ENCODE measurements around the gene HDAC4.

HDAC4 gene

GRCh38 chr2:239275847-239276831, 124.7 kb downstream of the HDAC4 start:
- peak; percentile 70 for DNase-seq

- peak; percentile 83 for DNase-seq
These were observed 125.7 kb downstream of the HDAC4 start for GRCh38 chr2:239275044-239275685.

GRCh38 chr2:239274391-239275043, 126.3 kb downstream of the HDAC4 start:
- peak; percentile 64 for DNase-seq

GRCh38 chr2:239273280-239274234, 127.3 kb downstream of the HDAC4 start:
- DNase-seq: peak; percentile 22

GRCh38 chr2:239272626-239273025, 128.2 kb downstream of the HDAC4 start:
- DNase-seq: no peak

GRCh38 chr2:239271882-239272281, 128.9 kb downstream of the HDAC4 start:
- DNase-seq: peak; percentile 35

- no peak for DNase-seq
These were observed 129.3 kb downstream of the HDAC4 start for GRCh38 chr2:239271471-239271870.

- DNase-seq: peak; percentile 19
These were observed 130.9 kb downstream of the HDAC4 start for GRCh38 chr2:239269916-239270315.

GRCh38 chr2:239269173-239269885, 131.5 kb downstream of the HDAC4 start:
- peak; percentile 6 for DNase-seq

- peak; percentile 13 for DNase-seq
These were observed 132.3 kb downstream of the HDAC4 start for GRCh38 chr2:239268549-239268948.

- DNase-seq: peak; percentile 38
These were observed 132.7 kb downstream of the HDAC4 start for GRCh38 chr2:239268082-239268481.

- DNase-seq: peak; percentile 79
These were observed 133.4 kb downstream of the HDAC4 start for GRCh38 chr2:239267288-239267951.

- DNase-seq: peak; percentile 15
These were observed 134.0 kb downstream of the HDAC4 start for GRCh38 chr2:239266779-239267287.

GRCh38 chr2:239266434-239266766, 134.4 kb downstream of the HDAC4 start:
- DNase-seq: peak; percentile 12

GRCh38 chr2:239265681-239266433, 135.0 kb downstream of the HDAC4 start:
- DNase-seq: peak; percentile 25

GRCh38 chr2:239264838-239265651, 135.8 kb downstream of the HDAC4 start:
- peak; percentile 45 for DNase-seq

- peak; percentile 48 for DNase-seq
These were observed 136.4 kb downstream of the HDAC4 start for GRCh38 chr2:239264492-239264837.

- DNase-seq: peak; percentile 59
These were observed 136.9 kb downstream of the HDAC4 start for GRCh38 chr2:239263669-239264491.

All from right hindlimb (tissue), 1 donor.